Endothelial cell (in vitro differentiated cells): Measurements from ENCODE around the gene GNA12. TPM values are rescaled to one million over a fixed set of nuclear protein-coding genes. Genes with fewer than 3 reads are reported as not detected.
A peak's percentile ranks its signal among the peaks of the same experiment; 100 is the strongest.

Experiments
- DNase-seq: peaks from one replicate; pipeline ENCODE4 v3.0.0; 2021; ENCODE audit warnings: low spot score
- H3K27ac Mint-ChIP-seq: one replicate; pipeline ENCODE4 v1.8.0; 2021; ENCODE audit warnings: mixed read lengths, inconsistent platforms; ENCODE audit not compliant: unreplicated experiment
- H3K27me3 Mint-ChIP-seq: one replicate; pipeline ENCODE4 v1.8.0; 2021; ENCODE audit warnings: mild to moderate bottlenecking, moderate library complexity, mixed read lengths, inconsistent platforms; ENCODE audit not compliant: unreplicated experiment
- H3K36me3 Mint-ChIP-seq: one replicate; pipeline ENCODE4 v1.8.0; 2021; ENCODE audit warnings: mild to moderate bottlenecking, low read depth, mixed read lengths, inconsistent platforms; ENCODE audit not compliant: unreplicated experiment
- H3K4me1 Mint-ChIP-seq: one replicate; pipeline ENCODE4 v1.8.0; 2021; ENCODE audit warnings: mild to moderate bottlenecking, mixed read lengths, inconsistent platforms; ENCODE audit not compliant: unreplicated experiment
- H3K4me3 Mint-ChIP-seq: one replicate; pipeline ENCODE4 v1.8.0; 2021; ENCODE audit warnings: mild to moderate bottlenecking, mixed read lengths, inconsistent platforms; ENCODE audit not compliant: unreplicated experiment
- H3K9me3 Mint-ChIP-seq: one replicate; pipeline ENCODE4 v1.8.0; 2021; ENCODE audit warnings: mixed read lengths, inconsistent platforms; ENCODE audit not compliant: unreplicated experiment
- CTCF ChIP-seq: fragments of 200-600 bp; sonication (generic); IDR thresholded peaks from one replicate; pipeline ENCODE4 v1.5.0; 2021; ENCODE audit warnings: antibody characterized with exemption; ENCODE audit not compliant: unreplicated experiment
- total RNA-seq: library from RNA; stranded (reverse); fragmentation: NEBNext Ultra II Directional; extraction: Animal tissue kit (Norgen Biotek cat#: 25700); gene quantifications from one replicate; pipeline ENCODE4 v1.2.1, GENCODE V29; 2021; ENCODE audit not compliant: unreplicated experiment

Gene GNA12
- total RNA-seq, 1 donor from 2014 or later = 105 TPM

GRCh38 chr7:2755531-2755930 is 88.6 kb downstream of the GNA12 start:
- Mint-ChIP-seq H3K36me3 (peaks cover 38% of the 10 kb centered on the region), H3K27me3 (peaks cover 10% of the 10 kb centered on the region), H3K4me3 (peak overlapping the region; percentile 7), H3K4me1 (peaks cover 17% of the 10 kb centered on the region), H3K9me3 (no peaks in the 10 kb centered on the region), H3K27ac (no peak overlapping the region)
- no peak for TF ChIP-seq CTCF
- no peak for DNase-seq

GRCh38 chr7:2754912-2755311 is 89.2 kb downstream of the GNA12 start:
- peaks cover 36% of the 10 kb centered on the region for H3K36me3 Mint-ChIP-seq
- H3K9me3 Mint-ChIP-seq = no peaks in the 10 kb centered on the region
- no peak for DNase-seq
- TF ChIP-seq CTCF = no peak
- no peak overlapping the region for H3K27ac Mint-ChIP-seq
- H3K4me3 Mint-ChIP-seq = no peak overlapping the region
- H3K27me3 Mint-ChIP-seq = peaks cover 9% of the 10 kb centered on the region
- peaks cover 13% of the 10 kb centered on the region for H3K4me1 Mint-ChIP-seq

- peak overlapping the region; percentile 2 for H3K27ac Mint-ChIP-seq
- DNase-seq = no peak
- no peaks in the 10 kb centered on the region for H3K9me3 Mint-ChIP-seq
- peaks cover 8% of the 10 kb centered on the region for H3K4me1 Mint-ChIP-seq
- peaks cover 34% of the 10 kb centered on the region for H3K36me3 Mint-ChIP-seq
- peaks cover 7% of the 10 kb centered on the region for H3K27me3 Mint-ChIP-seq
- no peak for TF ChIP-seq CTCF
- no peak overlapping the region for H3K4me3 Mint-ChIP-seq
Measured at GRCh38 chr7:2754086-2754485, 90.0 kb downstream of the GNA12 start.

- no peak overlapping the region for H3K27ac Mint-ChIP-seq
Measured at GRCh38 chr7:2753148-2753547, 91.0 kb downstream of the GNA12 start.

GRCh38 chr7:2751086-2751485 is 93.0 kb downstream of the GNA12 start:
- Mint-ChIP-seq H3K9me3 (no peaks in the 10 kb centered on the region), H3K4me3 (no peak overlapping the region), H3K27me3 (peaks cover 5% of the 10 kb centered on the region), H3K36me3 (peaks cover 29% of the 10 kb centered on the region), H3K4me1 (no peaks in the 10 kb centered on the region), H3K27ac (no peak overlapping the region)
- TF ChIP-seq CTCF = no peak
- no peak for DNase-seq

More at GRCh38 chr7:2753148-2753547, 91.0 kb downstream of the GNA12 start:
- no peak for TF ChIP-seq CTCF
- H3K4me1 Mint-ChIP-seq = peaks cover 4% of the 10 kb centered on the region
- DNase-seq = no peak
- H3K27me3 Mint-ChIP-seq = peaks cover 6% of the 10 kb centered on the region
- H3K9me3 Mint-ChIP-seq = no peaks in the 10 kb centered on the region
- H3K4me3 Mint-ChIP-seq = no peak overlapping the region
- H3K36me3 Mint-ChIP-seq = peaks cover 34% of the 10 kb centered on the region
